Measurements from ENCODE around the gene PABPN1. TPM values are rescaled to one million over a fixed set of nuclear protein-coding genes. Genes with fewer than 3 reads are reported as not detected.

PABPN1 gene
- total and polyA plus RNA-seq, 2 of the 13 experiments (the other 11 are each of a cell fraction or from before 2014, with no cell fraction given), result 233 to 524 TPM

- Histone ChIP-seq H3K36me3 (replicated peaks in 1 of 2; ENCODE audit: control insufficient read depth in 1 of 2, insufficient read depth in 2 of 2, low read length in 2 of 2) (no peaks in the 10 kb centered on the region), H3K4me3 (replicated peaks in 1 of 3; ENCODE audit: insufficient read depth in 1 of 3, low read depth in 2 of 3, low read length in 3 of 3) (no peak overlapping the region), H3K27me3 (ENCODE audit: control insufficient read depth in 1 of 2, insufficient read depth in 2 of 2, low read length in 2 of 2) (peaks cover 53 to 91% of the 10 kb centered on the region in 2 experiments), H3K4me2 (ENCODE audit: low read depth, low read length) (no peak overlapping the region), H3K79me2 (ENCODE audit: insufficient read depth, low read length) (no peaks in the 10 kb centered on the region), H3K27ac (ENCODE audit: extremely low read length, insufficient read depth, low read length) (no peak overlapping the region), H3K9ac (ENCODE audit: insufficient read depth, low read depth, low read length) (no peak overlapping the region), H3K4me1 (ENCODE audit: insufficient read depth, low read length) (peaks cover 30% of the 10 kb centered on the region), H2AFZ (ENCODE audit: low read length) (no peak overlapping the region), H4K20me1 (ENCODE audit: insufficient read depth, low read length) (no peaks in the 10 kb centered on the region), H3K9me3 (ENCODE audit: low read length) (no peaks in the 10 kb centered on the region)
- FAIRE-seq, result no peak
- no peak for ATAC-seq
- intact Hi-C loops (cut with micrococcal nuclease; ENCODE audit: unreplicated experiment), result loop anchor here (2.0 kb wide), 1 partner anchor 33 kb away; no protein-coding TSS in a partner anchor
- TF ChIP-seq HNRNPH1 (optimal IDR thresholded peaks at IDR 0.05; ENCODE audit: low read depth, low read length) (no peak), ZNF639 (CRISPR knock-in tag; conservative IDR thresholded peaks at IDR 0.05) (no peak), RXRA (CRISPR knock-in tag; IDR thresholded peaks at IDR 0.05) (no peak), PAWR (CRISPR knock-in tag; IDR thresholded peaks at IDR 0.05; ENCODE audit: borderline replicate concordance) (no peak), HNF1B (CRISPR knock-in tag; IDR thresholded peaks at IDR 0.05) (no peak), HIVEP1 (CRISPR knock-in tag; IDR thresholded peaks at IDR 0.05) (no peak), PRDM10 (CRISPR knock-in tag; IDR thresholded peaks at IDR 0.05; ENCODE audit: low read depth) (no peak), TARDBP (CRISPR knock-in tag; IDR thresholded peaks at IDR 0.05) (no peak), TFAP4 (IDR thresholded peaks at IDR 0.05; ENCODE audit: borderline replicate concordance, low read depth) (no peak)
- in situ Hi-C loops (cut with HindIII; ENCODE audit: extremely low pct_ligation_motif_present, low pct_unique_long_range_greater_than_20kb), result no loop called here
- CTCF ChIA-PET (ENCODE audit: low intra/inter-chr PET ratio, low total read pairs), result interaction anchor here (1.9 kb wide), 1 partner anchor 34 kb away, joined by 8 read pairs; no protein-coding TSS in a partner anchor
- WGBS (ENCODE audit: low lambda C conversion rate), result 50% methylated on average over 6 of the region's 6 CpGs
- BruUV-seq (replicated peaks), result no TSS peak
- no peak for DNase-seq (ENCODE audit: low spot score)
- POLR2A ChIA-PET, result interaction anchor here (1.1 kb wide), 1 partner anchor 55 kb away, joined by 3 read pairs; the partner anchor contains the start of gene BCL2L2
These were observed 40.5 kb downstream of the PABPN1 start for GRCh38 chr14:23361763-23362162.
